OCI-LY1 (cell line): ENCODE results near the gene ZNF311.

Experiments used
- H2AFZ ChIP-seq: fragments of 200-600 bp; sonication (generic), shearing (Covaris generic); 2 replicates; pipeline ENCODE4 v1.6.0; 2014; ENCODE audit warnings: antibody characterized with exemption, mild to moderate bottlenecking, low read length
- H3F3A ChIP-seq: fragments of 200-600 bp; sonication (generic), shearing (Covaris generic); 2 replicates; pipeline ENCODE4 v1.6.0; 2014; ENCODE audit warnings: mild to moderate bottlenecking, antibody characterized with exemption, low read length, moderate library complexity; ENCODE audit not compliant: insufficient read depth
- H3K27ac ChIP-seq: fragments of 200-600 bp; sonication (generic); 2 replicates; pipeline ENCODE4 v1.5.1; 2014; ENCODE audit warnings: low read length, mixed run types, mild to moderate bottlenecking, low read depth; ENCODE audit not compliant: poor library complexity, severe bottlenecking
- H3K27me3 ChIP-seq: fragments of 200-600 bp; sonication (generic); 2 replicates; pipeline ENCODE4 v1.6.0; 2014; ENCODE audit warnings: antibody characterized with exemption, mild to moderate bottlenecking, low read length, moderate library complexity; ENCODE audit not compliant: insufficient read depth
- H3K36me3 ChIP-seq: fragments of 200-600 bp; sonication (generic); 2 replicates; pipeline ENCODE4 v1.6.1; 2014; ENCODE audit warnings: mild to moderate bottlenecking, antibody characterized with exemption, low read length, moderate library complexity, mixed read lengths; ENCODE audit not compliant: insufficient read depth
- H3K4me1 ChIP-seq: fragments of 200-600 bp; sonication (generic); 2 replicates; pipeline ENCODE4 v1.5.1; 2014; ENCODE audit warnings: mild to moderate bottlenecking, low read length, moderate library complexity; ENCODE audit not compliant: insufficient read depth, severe bottlenecking
- H3K4me2 ChIP-seq: fragments of 200-600 bp; sonication (generic), shearing (Covaris generic); 2 replicates; pipeline ENCODE4 v1.6.1; 2014; ENCODE audit warnings: low read length
- H3K4me3 ChIP-seq: fragments of 200-600 bp; sonication (generic); 2 replicates; pipeline ENCODE4 v1.5.1; 2014; ENCODE audit warnings: low read length, low read depth, mild to moderate bottlenecking, mixed read lengths; ENCODE audit not compliant: poor library complexity, severe bottlenecking
- H3K79me2 ChIP-seq: fragments of 200-600 bp; shearing (Covaris generic); 2 replicates; pipeline ENCODE4 v1.6.1; 2016; ENCODE audit warnings: mixed run types, low read length, mixed read lengths; ENCODE audit not compliant: insufficient read depth
- H3K9ac ChIP-seq: fragments of 200-600 bp; sonication (generic), shearing (Covaris generic); 2 replicates; pipeline ENCODE4 v1.6.1; 2014; ENCODE audit warnings: mild to moderate bottlenecking, low read length, mixed read lengths
- H3K9me2 ChIP-seq: fragments of 200-600 bp; sonication (generic), shearing (Covaris generic); 2 replicates; pipeline ENCODE4 v1.6.1; 2014; ENCODE audit warnings: low read depth, mild to moderate bottlenecking, low read length, mixed read lengths
- H3K9me3 ChIP-seq: fragments of 200-600 bp; shearing (Covaris generic); 2 replicates; pipeline ENCODE4 v1.6.1; 2014; ENCODE audit warnings: low read length, mixed read lengths
- H4K20me1 ChIP-seq: fragments of 200-600 bp; sonication (generic), shearing (Covaris generic); 2 replicates; pipeline ENCODE4 v1.6.0; 2016; ENCODE audit warnings: mild to moderate bottlenecking, low read length; ENCODE audit not compliant: insufficient read depth
- CTCF ChIP-seq: fragments of 200-600 bp; sonication (generic), shearing (Covaris generic); IDR thresholded peaks from 2 replicates; pipeline ENCODE4 v1.5.1; 2017; ENCODE audit warnings: mild to moderate bottlenecking, antibody characterized with exemption, low read length, moderate library complexity, mixed read lengths
- EZH2 ChIP-seq: fragments of 200-600 bp; sonication (generic), shearing (Covaris generic); IDR thresholded peaks from 2 replicates; pipeline ENCODE4 v1.8.0; 2017; ENCODE audit warnings: borderline replicate concordance, mixed run types, mild to moderate bottlenecking, antibody characterized with exemption, low read length, moderate library complexity, mixed read lengths

ZNF311 gene

GRCh38 chr6:29019629-29020028 lies 14.5 kb upstream of the ZNF311 start:
- H3K27ac ChIP-seq, result no peak overlapping the region
- no peak overlapping the region for H2AFZ ChIP-seq
- no peaks in the 10 kb centered on the region for H3K9me3 ChIP-seq
- H3F3A ChIP-seq, result no peaks in the 10 kb centered on the region
- H3K4me2 ChIP-seq, result no peak overlapping the region
- H3K27me3 ChIP-seq, result no peaks in the 10 kb centered on the region
- no peak for TF ChIP-seq CTCF
- no peak for TF ChIP-seq EZH2
- H3K4me1 ChIP-seq, result no peaks in the 10 kb centered on the region
- H3K9me2 ChIP-seq, result no peaks in the 10 kb centered on the region
- H3K79me2 ChIP-seq, result no peaks in the 10 kb centered on the region
- no peak overlapping the region for H3K4me3 ChIP-seq
- H4K20me1 ChIP-seq, result no peaks in the 10 kb centered on the region
- no peak overlapping the region for H3K9ac ChIP-seq
- H3K36me3 ChIP-seq, result no peaks in the 10 kb centered on the region

- Histone ChIP-seq H3K79me2 (no peaks in the 10 kb centered on the region), H4K20me1 (no peaks in the 10 kb centered on the region), H3K27me3 (no peaks in the 10 kb centered on the region), H3K4me2 (no peak overlapping the region), H3K9me2 (no peaks in the 10 kb centered on the region), H2AFZ (no peak overlapping the region), H3K4me1 (no peaks in the 10 kb centered on the region), H3K9me3 (no peaks in the 10 kb centered on the region), H3K9ac (no peak overlapping the region), H3F3A (no peaks in the 10 kb centered on the region), H3K27ac (no peak overlapping the region), H3K4me3 (no peak overlapping the region), H3K36me3 (no peaks in the 10 kb centered on the region)
- no peak for TF ChIP-seq CTCF
- TF ChIP-seq EZH2, result no peak
Measured at GRCh38 chr6:29017428-29017802, 12.3 kb upstream of the ZNF311 start.

DNA sequence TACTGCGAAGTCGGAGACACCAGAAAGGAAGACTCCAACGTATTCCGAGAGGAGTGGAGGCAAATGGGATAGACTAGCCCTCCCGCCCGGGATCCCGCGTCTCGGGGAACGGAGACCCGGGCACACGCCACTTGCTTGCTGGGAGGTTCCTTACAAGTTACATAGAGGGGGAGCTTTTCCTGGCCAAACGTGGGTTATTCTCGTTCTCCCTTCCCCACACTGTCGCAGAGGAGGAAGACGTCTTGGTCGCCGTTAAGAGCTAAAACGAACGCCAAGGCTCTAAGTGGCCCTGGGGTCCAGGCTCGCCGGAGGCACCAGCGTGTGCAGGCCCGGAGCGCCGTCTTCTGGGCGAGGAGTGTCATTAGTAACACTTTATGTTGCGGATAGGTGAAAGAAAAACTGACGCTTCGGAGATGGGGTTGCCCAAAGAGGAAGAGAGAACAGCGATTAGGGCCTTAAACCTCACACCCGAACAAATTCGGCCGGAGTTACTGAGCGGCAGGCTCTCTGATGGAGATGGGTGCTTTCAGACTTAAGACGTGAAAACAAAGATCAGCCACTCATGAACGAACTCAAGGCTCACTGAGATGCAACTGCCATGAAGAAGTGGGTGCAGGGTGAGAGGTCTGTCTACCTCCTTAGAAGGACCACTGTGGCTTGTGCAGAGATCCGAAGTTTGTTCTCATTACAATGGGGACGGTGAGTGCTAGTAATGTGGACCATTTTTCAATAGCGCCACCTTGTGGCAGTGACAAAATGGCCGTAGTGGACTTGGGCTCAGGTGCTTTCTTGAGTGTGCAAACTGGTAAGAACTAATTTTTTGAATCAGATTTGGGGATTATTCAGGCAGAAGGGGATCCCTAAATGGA lies 11.7 kb upstream of the ZNF311 start:
- Histone ChIP-seq H3K27me3 (no peaks in the 10 kb centered on the region), H3K4me2 (no peak overlapping the region), H3K9ac (no peak overlapping the region), H3K4me1 (no peaks in the 10 kb centered on the region), H2AFZ (no peak overlapping the region), H3K9me2 (no peaks in the 10 kb centered on the region), H3K79me2 (no peaks in the 10 kb centered on the region), H3K36me3 (no peaks in the 10 kb centered on the region), H4K20me1 (no peaks in the 10 kb centered on the region), H3K9me3 (no peaks in the 10 kb centered on the region), H3K4me3 (no peak overlapping the region), H3K27ac (no peak overlapping the region), H3F3A (no peaks in the 10 kb centered on the region)
- peak; percentile 94 for TF ChIP-seq CTCF
- no peak for TF ChIP-seq EZH2
